HL-60/S4 (cell line): ENCODE data around the gene REV1.
"Not testable (repeated sequence)": the region's sequence is repeated elsewhere in the genome, so short reads cannot be mapped to it uniquely, and the experiment has no call there.

ENCODE experiments used
- in situ Hi-C: fragments of 300-500 bp; cut with MboI; formaldehyde crosslinking; loops from 2 replicates; pipeline ENCODE4 v1.14.3; 2022; ENCODE audit warnings: low sequenced_read_pairs

The REV1 gene

DNA sequence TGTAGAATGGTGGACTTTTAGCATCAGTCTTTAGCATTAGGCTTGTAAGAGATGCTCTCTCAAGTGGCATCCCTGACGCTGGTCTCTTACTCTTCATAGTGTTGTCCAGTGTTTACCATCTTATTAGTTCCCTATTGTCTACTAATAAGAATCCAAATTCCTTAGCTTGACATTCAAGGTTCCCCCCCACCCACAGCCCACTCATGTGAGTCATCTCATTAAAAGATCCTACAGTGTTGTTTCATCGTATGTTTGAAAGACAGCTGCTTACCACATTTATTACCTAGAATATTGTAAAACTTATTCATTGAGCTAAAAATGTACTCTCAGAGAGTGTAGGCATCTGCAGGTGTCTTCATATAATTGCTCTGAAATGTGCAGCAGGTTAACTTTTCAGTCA lies 124.2 kb downstream of the REV1 start:
- in situ Hi-C loops, result no loop called here

GRCh38 chr2:99356853-99357252 lies 133.0 kb downstream of the REV1 start:
- in situ Hi-C loops, result no loop called here

GRCh38 chr2:99354825-99355224 lies 135.0 kb downstream of the REV1 start:
- in situ Hi-C loops, result not testable (repeated sequence)

DNA sequence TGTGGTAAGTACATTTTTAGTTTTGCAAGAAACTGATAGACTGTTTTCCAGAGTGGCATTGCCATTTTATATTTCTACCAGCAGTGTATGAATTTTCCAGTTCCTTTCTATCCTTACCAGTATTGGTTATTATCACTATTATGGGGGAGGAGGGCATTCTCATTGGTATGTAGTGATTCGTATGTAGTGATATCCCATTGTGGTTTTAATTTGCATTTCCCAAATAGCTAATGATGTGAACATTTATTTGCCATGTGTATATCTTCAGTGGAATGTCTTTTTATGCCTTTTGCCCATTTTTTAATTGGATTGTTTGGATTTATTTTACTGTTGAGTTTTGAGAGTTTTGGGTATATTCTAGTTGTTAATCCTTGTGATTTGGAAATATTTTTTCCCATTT lies 135.7 kb downstream of the REV1 start:
- in situ Hi-C loops, result no loop called here
